Suprapubic skin (tissue), 4 donors: Measurements from ENCODE around the gene GEMIN4. TPM values are rescaled to one million over a fixed set of nuclear protein-coding genes. Genes with fewer than 3 reads are reported as not detected.

ENCODE experiments used
- DNase-seq, 2 donors: peaks; one replicate each; pipeline ENCODE4 v3.0.0-alpha.2; 2019; ENCODE audit warnings: low spot score in 2 of 2
- H3K27ac ChIP-seq: fragments of 200-600 bp; sonication (generic); one replicate; pipeline ENCODE4 v1.5.1; 2019
- H3K27me3 ChIP-seq: fragments of 200-600 bp; sonication (generic); one replicate; pipeline ENCODE4 v1.5.1; 2019
- H3K36me3 ChIP-seq: fragments of 200-600 bp; sonication (generic); one replicate; pipeline ENCODE4 v1.5.1; 2019
- H3K4me1 ChIP-seq: fragments of 200-600 bp; sonication (generic); one replicate; pipeline ENCODE4 v1.5.1; 2019
- H3K4me3 ChIP-seq: fragments of 200-600 bp; sonication (generic); one replicate; pipeline ENCODE4 v1.5.1; 2019; ENCODE audit warnings: mild to moderate bottlenecking
- H3K9me3 ChIP-seq: fragments of 200-600 bp; sonication (generic); one replicate; pipeline ENCODE4 v1.5.1; 2019
- CTCF ChIP-seq, 2 donors: fragments of 200-600 bp in 1 of 2; fragments of 450-650 bp in 1 of 2; sonication (generic) in 1 of 2; IDR thresholded peaks; one replicate each; pipeline ENCODE4 v1.5.1; 2016 to 2019; ENCODE audit warnings: antibody characterized with exemption in 2 of 2, mild to moderate bottlenecking in 1 of 2, moderate library complexity in 1 of 2
- EP300 ChIP-seq: sonication (generic); formaldehyde crosslinking; IDR thresholded peaks from one replicate; pipeline ENCODE4 v1.6.1; 2017; ENCODE audit warnings: antibody characterized with exemption
- POLR2A ChIP-seq, 2 donors: fragments of 450-650 bp; IDR thresholded peaks; one replicate each; pipeline ENCODE4 v1.6.1; 2017; ENCODE audit warnings: antibody characterized with exemption in 2 of 2, mild to moderate bottlenecking in 2 of 2, moderate library complexity in 2 of 2
- POLR2AphosphoS5 ChIP-seq, 3 donors: sonication (generic); formaldehyde crosslinking; IDR thresholded peaks; one replicate each; pipeline ENCODE4 v1.6.1; 2017; ENCODE audit warnings: antibody characterized with exemption in 3 of 3
- WGBS: methylation state at CpG from one replicate; pipeline ENCODE4 v1.1.5; 2018; 5-methylcytosine and 5-hydroxymethylcytosine counted together
- total RNA-seq, 4 donors: library from RNA; depleted of rRNA; stranded (reverse); fragments of >200 nt; gene quantifications; one replicate each; pipeline ENCODE4 v1.1.0, GENCODE V29; 2016

The GEMIN4 gene
- total RNA-seq, 4 donors from 2014 or later, result 37.2 to 56.4 (median 48.7) TPM

- TF ChIP-seq POLR2AphosphoS5 (IDR thresholded peaks at IDR 0.05), result no peak
- TF ChIP-seq POLR2A (IDR thresholded peaks at IDR 0.05), result no peak
- TF ChIP-seq EP300, result no peak
- no peak for TF ChIP-seq CTCF (IDR thresholded peaks at IDR 0.05)
- Histone ChIP-seq H3K4me1 (peaks cover 16% of the 10 kb centered on the region), H3K27me3 (no peaks in the 10 kb centered on the region), H3K36me3 (peaks cover 55% of the 10 kb centered on the region), H3K9me3 (no peaks in the 10 kb centered on the region), H3K27ac (no peak overlapping the region), H3K4me3 (no peak overlapping the region)
- WGBS, result 89% methylated on average over 20 of the region's 38 CpGs
- DNase-seq, result no peak
Observed at GRCh38 chr17:746783-747629, 5.1 kb downstream of the GEMIN4 start.

GRCh38 chr17:746181-746580 is 5.9 kb downstream of the GEMIN4 start:
- WGBS, result 95% methylated on average over 9 of the region's 9 CpGs
- DNase-seq, result no peak
- Histone ChIP-seq H3K27me3 (no peaks in the 10 kb centered on the region), H3K9me3 (no peaks in the 10 kb centered on the region), H3K4me1 (peaks cover 10% of the 10 kb centered on the region), H3K36me3 (peaks cover 63% of the 10 kb centered on the region), H3K27ac (no peak overlapping the region), H3K4me3 (no peak overlapping the region)
- no peak for TF ChIP-seq CTCF (IDR thresholded peaks at IDR 0.05)
- TF ChIP-seq EP300, result no peak
- TF ChIP-seq POLR2AphosphoS5 (IDR thresholded peaks at IDR 0.05), result no peak
- TF ChIP-seq POLR2A (IDR thresholded peaks at IDR 0.05), result no peak

GRCh38 chr17:745406-745805 is 6.7 kb downstream of the GEMIN4 start:
- no peaks in the 10 kb centered on the region for H3K27me3 ChIP-seq
- TF ChIP-seq POLR2AphosphoS5 (IDR thresholded peaks at IDR 0.05) (no peak), EP300 (no peak), POLR2A (IDR thresholded peaks at IDR 0.05) (no peak), CTCF (IDR thresholded peaks at IDR 0.05) (no peak)
- no peak overlapping the region for H3K4me3 ChIP-seq
- H3K36me3 ChIP-seq, result peaks cover 71% of the 10 kb centered on the region
- H3K9me3 ChIP-seq, result no peaks in the 10 kb centered on the region
- DNase-seq, result no peak
- H3K27ac ChIP-seq, result no peak overlapping the region
- peaks cover 3% of the 10 kb centered on the region for H3K4me1 ChIP-seq
- WGBS, result 98% methylated on average over 7 of the region's 11 CpGs

GRCh38 chr17:744937-745336 is 7.1 kb downstream of the GEMIN4 start:
- DNase-seq, result no peak
- Histone ChIP-seq H3K36me3 (peaks cover 76% of the 10 kb centered on the region), H3K4me1 (no peaks in the 10 kb centered on the region), H3K27ac (no peak overlapping the region), H3K27me3 (no peaks in the 10 kb centered on the region), H3K9me3 (no peaks in the 10 kb centered on the region), H3K4me3 (no peak overlapping the region)
- WGBS, result 89% methylated on average over 9 of the region's 9 CpGs
- TF ChIP-seq EP300, result no peak

GRCh38 chr17:743139-743538 is 8.9 kb downstream of the GEMIN4 start:
- Histone ChIP-seq H3K4me1 (no peaks in the 10 kb centered on the region), H3K36me3 (peaks cover 84% of the 10 kb centered on the region), H3K27me3 (no peaks in the 10 kb centered on the region), H3K4me3 (no peak overlapping the region), H3K27ac (no peak overlapping the region), H3K9me3 (no peaks in the 10 kb centered on the region)
- TF ChIP-seq POLR2A (IDR thresholded peaks at IDR 0.05) (no peak), EP300 (no peak), POLR2AphosphoS5 (IDR thresholded peaks at IDR 0.05) (no peak)
- 94% methylated on average over 4 of the region's 4 CpGs for WGBS
- no peak for DNase-seq

- peaks cover 78% of the 10 kb centered on the region for H3K36me3 ChIP-seq
- no peak overlapping the region for H3K4me3 ChIP-seq
- TF ChIP-seq POLR2AphosphoS5 (IDR thresholded peaks at IDR 0.05), result no peak
- no peak for TF ChIP-seq POLR2A (IDR thresholded peaks at IDR 0.05)
- TF ChIP-seq CTCF (IDR thresholded peaks at IDR 0.05), result no peak
- no peak for TF ChIP-seq EP300
- peaks cover 4% of the 10 kb centered on the region for H3K4me1 ChIP-seq
- no peaks in the 10 kb centered on the region for H3K9me3 ChIP-seq
- H3K27me3 ChIP-seq, result no peaks in the 10 kb centered on the region
- no peak overlapping the region for H3K27ac ChIP-seq
- 83% methylated on average over 11 of the region's 11 CpGs for WGBS
- DNase-seq, result no peak
Observed at GRCh38 chr17:742147-742793, 9.8 kb downstream of the GEMIN4 start.
